ENCODE measurements around the gene GSC2. TPM values are rescaled to one million over a fixed set of nuclear protein-coding genes. Genes with fewer than 3 reads are reported as not detected.

The GSC2 gene
- polyA plus RNA-seq, 3 donors = not detected

DNA sequence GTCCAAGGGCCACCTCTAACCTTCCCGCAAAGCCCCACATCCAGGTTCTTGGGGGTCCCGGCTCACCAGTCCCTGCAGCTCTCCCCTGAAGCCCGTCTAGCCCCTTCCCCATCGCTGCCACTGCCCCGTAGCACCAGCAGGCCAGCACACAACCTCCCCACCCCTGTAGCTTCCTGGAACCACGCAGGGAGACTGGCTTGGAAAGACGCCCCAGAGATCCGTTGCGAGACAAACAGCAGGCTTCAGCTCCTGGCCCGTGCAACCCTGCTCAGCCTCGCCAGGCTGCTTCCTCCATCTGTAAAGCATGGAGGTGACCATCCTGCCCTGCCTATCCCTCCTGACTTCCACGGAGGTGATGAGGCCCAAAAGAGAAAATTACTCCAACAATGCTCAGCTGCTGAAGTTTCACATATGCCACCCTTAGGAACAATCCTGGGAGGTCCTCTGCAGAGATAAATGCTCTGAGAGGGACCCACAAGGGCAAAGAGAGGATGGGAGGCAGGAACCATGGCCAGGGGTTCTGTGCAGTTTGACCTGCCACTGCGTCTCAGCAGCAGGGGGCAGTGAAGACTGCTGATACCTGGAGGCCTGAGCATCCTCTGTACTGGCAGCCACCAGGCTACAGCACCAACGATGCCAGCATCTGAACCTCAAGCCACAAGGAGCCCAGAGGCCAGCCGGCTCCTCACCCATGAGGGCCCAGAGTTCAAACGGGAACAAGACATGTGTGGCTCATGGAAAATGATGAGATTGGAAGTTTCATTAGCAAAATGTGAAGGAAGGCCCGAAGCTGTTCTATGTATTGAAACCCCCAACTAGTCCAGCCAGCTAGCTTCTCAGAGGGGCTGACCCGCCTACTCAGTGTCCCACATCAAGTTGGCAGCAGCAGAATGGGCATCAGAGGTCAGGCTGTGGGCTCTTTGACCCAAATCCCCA, 44.0 kb downstream of the GSC2 start:
- no peak for DNase-seq (ENCODE audit: low read depth in 3 of 3, low spot score in 2 of 3)

DNA sequence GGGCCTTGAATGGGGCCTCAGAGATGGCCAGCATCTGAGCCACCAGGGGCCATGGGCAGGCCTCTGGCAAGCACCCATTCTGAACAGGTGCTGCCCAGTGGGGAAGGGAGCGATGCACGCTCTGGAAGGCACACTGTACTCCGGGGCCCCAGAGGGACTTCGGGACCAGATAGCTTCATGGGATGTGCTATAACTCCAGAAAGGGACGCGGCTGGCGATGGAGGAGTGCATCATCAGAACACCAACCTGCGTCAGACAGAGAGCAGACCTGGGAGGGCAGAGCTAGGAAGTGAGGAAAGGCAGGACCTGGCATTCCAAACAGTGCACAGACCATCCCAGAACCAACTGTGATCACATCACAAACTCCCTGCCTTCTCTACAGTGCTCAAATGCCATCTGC, 44.6 kb downstream of the GSC2 start:
- DNase-seq (ENCODE audit: low read depth in 3 of 3, low spot score in 2 of 3) = no peak

DNA sequence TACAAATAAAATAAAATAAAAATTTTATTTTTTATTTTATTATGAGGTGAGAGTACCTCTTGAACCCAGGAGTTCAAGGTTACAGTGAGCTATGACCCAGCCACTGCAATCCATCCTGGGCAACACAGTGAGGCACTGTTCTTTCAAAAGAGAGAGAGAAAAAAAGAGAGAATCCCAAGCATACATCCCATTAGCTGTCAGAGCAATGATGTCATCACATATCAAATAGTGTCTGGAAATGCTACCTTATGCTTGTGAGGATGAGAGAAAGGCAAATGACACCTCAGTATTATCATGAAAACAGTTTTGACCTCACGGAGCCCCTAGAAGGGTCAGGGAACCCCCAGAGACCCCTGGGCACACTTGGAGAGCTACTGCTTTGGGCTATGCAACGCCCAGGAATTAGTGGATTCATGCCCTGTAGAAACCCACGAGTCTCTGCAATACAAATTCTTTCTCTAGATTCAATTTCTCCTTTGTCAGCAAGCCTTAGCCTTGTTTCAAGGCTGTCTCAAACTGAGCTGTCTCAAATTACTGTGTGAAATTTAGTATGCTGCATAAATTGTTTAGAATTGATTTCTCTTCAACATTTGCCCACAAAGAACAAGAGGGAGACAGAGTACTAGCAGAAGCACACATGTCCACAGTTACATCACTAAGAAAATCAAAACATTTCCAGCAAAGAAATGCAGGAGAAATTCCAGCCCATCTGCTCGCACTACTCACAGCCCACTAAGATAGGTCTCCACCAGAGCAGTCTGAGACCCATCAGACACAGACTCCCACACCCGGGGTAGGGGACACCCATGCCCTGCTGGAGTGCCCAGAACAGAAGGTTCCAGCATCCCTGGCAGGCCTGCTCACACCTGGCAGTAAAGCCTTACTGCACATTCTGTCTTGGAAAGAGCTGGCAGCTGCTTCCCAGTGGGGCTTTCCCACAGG, 45.9 kb downstream of the GSC2 start:
- DNase-seq (ENCODE audit: low read depth in 3 of 3, low spot score in 2 of 3) = no peak

DNA sequence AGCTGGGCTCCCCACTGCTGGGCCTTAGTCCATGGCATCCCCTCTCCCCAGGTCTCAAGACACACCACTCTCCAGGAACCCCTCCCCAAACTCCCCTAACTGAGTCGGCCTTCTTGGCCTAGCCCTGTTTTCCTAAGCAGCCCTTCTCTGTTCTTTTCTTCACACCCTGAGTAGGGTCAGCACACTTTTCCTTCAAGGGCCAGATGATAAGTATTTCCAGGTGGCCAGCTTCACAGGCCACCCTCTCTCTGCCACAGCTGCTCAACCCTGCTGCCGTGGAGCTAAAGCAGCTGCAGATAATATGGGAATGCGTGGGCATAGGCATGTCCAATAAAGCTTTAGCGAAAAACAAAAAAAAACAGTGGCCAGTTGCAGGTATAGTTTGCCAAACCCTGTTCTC, 51.9 kb downstream of the GSC2 start:
- DNase-seq (ENCODE audit: low read depth in 3 of 3, low spot score in 2 of 3) = no peak

DNA sequence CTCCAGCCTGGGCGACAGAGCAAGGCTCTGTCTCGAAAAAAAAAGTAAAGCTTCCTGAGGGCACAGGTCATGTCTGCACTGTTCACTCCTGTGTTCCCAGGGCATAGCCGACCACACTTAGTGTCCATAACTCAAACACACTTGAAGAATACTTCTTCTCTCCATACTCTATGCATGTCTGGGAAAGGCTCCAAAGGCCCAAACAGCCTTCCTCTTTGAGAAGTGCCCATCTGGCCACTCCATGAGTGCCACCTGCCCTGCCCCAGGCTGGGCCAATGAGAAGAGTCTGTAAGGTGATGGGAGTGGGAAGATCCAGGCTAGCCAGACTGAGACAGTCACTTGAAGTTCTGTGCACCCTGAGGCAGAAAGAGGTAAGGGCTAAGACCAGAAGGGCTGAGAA, 52.6 kb downstream of the GSC2 start:
- DNase-seq (ENCODE audit: low read depth in 3 of 3, low spot score in 2 of 3) = no peak

Other genes starting within 250 kb of the GSC2 start
- 10 to 100 TPM in 1 of 3 donors, 1 to 10 TPM in 2; 6.1 to 10.0 (median 7.3) TPM for gene DGCR6, start 244.0 kb downstream of the GSC2 start, polyA plus RNA-seq (ENCODE audit: insufficient read length in 3 of 3)
- gene PRODH, start 214.0 kb downstream of the GSC2 start, polyA plus RNA-seq (ENCODE audit: insufficient read length in 3 of 3) = 10 to 100 TPM in 2 of 3 donors, 1 to 10 TPM in 1; 6.9 to 13.5 (median 12.4) TPM
- gene DGCR2, start 27.9 kb downstream of the GSC2 start, polyA plus RNA-seq (ENCODE audit: insufficient read length in 3 of 3) = 10 to 100 TPM; 70.1 to 76.5 (median 70.6) TPM
- gene TSSK2, start 19.0 kb downstream of the GSC2 start, polyA plus RNA-seq (ENCODE audit: insufficient read length in 3 of 3) = under 1 TPM in 2 of 3 donors, not detected in 1; 0.14 to 0.28 TPM
- 10 to 100 TPM; 11.3 to 13.3 (median 12.8) TPM for gene ESS2, start 5.6 kb downstream of the GSC2 start, polyA plus RNA-seq (ENCODE audit: insufficient read length in 3 of 3)
- gene SLC25A1, start 28.4 kb upstream of the GSC2 start, polyA plus RNA-seq (ENCODE audit: insufficient read length in 3 of 3) = 10 to 100 TPM; 68.2 to 77.7 (median 70.7) TPM
- 1 to 10 TPM; 3.9 to 5.4 (median 4.5) TPM for gene CLTCL1, start 141.4 kb upstream of the GSC2 start, polyA plus RNA-seq (ENCODE audit: insufficient read length in 3 of 3)